Measurements from ENCODE around the gene FABP7.
"Not testable (repeated sequence)": the region's sequence is repeated elsewhere in the genome, so short reads cannot be mapped to it uniquely, and the experiment has no call there.

FABP7 gene

DNA sequence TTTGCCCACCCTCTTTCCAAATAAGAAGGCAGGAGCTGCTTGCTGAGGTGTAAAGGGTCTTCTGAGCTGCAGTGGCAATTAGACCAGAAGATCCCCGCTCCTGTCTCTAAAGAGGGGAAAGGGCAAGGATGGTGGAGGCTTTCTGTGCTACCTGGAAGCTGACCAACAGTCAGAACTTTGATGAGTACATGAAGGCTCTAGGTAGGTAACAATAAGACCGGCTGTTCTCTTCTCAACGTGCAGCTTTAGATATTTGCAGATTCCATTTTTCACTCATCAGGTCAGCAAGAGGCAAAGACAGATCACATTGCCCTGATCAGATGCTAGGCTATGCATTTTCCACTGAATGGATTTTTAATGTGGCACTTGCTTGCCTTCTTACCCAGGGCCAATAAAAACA is at the start of gene FABP7:
FABP7 (plus strand) TSS at position 50 of the 400 bp plus-strand sequence; CDS start at position 129, 79 bp downstream.
- DNase-seq (ENCODE audit: low read depth in 1 of 2, low spot score in 1 of 2) = no peak

DNA sequence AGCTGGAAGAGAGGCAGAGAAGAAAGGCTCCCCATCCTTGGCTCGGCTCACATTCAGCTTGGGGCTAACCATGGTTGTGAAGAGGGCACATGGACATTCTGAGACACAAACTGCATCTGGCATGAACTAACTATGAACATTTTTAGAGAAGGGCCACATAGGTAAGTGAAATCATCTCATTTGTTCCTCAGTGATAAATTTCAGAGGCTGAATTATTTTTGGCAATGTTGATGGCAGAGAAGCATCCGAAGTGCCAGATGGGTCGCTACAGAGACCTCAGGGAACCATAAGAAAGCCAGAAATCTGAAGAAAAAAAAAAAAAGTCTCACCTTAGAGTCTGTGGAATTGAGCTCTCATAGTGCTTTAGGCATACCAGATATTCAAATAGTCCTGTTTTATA is 49.2 kb upstream of the FABP7 start:
- no peak for DNase-seq (ENCODE audit: low read depth in 1 of 2, low spot score in 1 of 2)

DNA sequence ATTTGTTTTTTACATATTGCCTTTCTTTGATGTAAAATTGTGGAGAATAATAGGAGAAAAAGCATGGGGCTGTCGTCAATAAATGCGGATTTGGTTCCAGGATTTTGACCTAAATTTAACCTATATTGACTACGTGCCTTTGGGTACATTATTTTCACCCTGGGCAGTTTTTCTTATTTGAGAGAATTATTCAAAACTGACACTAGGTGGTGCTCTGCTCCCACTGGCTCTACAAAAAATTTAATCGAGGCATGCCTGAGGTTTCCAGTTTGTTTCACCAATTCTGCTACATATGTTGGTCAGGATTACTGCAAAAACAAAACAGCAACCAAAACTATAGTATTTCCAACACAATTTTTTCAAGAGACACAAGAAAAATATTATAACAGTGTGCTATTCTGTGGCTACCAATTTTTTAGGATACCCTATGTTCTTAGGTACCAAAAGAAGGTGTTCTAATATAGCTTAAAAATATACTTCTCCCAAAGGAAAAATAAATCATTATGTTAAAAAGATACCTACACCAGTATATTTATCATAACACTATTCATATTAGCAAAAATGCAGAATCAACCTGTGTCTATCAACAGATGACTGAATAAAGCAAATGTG is 48.6 kb upstream of the FABP7 start:
- DNase-seq (ENCODE audit: low read depth in 1 of 2, low spot score in 1 of 2) = no peak

DNA sequence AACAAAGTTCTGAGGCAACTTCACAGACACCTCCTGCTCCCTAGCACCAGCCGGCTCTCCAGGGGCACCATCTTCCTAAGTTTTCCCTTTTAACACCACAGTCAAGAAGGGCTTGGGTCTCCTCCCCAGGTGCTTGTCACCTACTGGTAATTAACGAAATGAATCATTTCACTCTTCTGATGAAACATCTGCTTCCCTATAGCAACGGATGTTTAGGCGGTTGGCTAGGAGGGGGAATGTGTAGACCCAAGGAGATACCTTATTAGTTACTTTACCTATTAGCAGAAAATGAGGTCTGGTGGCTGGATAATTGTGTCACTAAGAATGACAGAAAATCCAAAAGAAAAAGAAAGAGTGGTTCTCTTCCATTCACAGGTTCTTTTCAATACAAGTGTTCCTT is 46.3 kb upstream of the FABP7 start:
- no peak for DNase-seq (ENCODE audit: low read depth in 1 of 2, low spot score in 1 of 2)

DNA sequence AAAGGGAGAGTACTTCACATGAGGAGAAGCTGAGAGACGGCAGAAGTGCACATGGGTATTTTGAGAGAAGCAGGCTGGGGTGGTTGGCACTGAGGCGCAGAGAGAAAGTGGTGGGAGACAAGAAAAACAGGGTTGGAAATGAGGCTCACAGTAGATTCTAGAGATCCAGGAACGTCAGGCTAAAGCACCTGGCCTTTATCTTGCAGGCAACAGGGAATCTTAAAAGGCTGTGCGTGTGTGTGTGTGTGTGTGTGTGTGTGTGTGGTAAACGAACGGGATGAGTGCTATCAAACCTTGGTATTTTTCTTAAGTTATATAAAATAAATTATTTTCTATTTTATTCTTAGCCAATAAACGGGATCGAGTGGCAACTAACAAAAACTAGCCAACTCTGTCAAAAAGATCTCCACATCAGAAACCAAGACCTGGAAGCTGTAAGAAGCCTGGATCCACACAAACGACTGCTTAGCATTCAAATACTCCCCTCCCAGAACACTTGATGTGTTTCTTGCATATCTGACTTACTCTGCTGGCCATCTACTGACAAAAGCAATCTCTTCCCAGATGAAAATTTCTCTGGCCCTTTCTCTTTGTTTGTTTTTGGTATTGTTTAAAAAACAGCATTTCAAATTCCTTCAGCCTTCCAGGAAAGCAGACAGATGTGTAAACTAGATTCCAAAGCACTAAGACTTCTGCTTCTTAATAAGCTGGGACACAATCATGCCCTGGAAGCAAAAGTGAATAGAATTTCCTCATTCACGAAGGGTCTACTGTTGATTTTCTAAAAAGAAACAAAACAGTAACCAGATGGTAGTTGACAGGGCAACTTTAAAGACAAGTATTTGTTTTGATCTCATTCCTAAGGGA is 44.8 kb upstream of the FABP7 start:
- no peak for DNase-seq (ENCODE audit: low read depth in 1 of 2, low spot score in 1 of 2)

DNA sequence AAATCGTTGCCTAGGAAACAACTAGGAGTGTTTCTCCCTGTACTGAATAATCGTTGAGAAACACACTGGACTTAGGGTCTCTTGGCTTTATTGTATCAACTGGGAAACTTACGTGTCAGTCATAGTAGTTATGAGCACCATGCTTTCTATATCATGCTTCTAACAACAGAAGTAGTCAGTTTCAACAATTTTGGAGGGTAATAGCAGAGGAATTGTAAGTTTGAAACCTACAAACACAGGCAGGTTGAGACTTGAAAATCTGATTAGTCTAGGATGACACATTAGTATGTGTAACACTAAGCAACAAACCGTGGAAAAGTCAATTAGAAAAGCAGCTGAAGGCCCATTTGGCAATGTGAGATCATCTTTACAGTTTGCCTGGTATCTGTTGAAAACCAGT is 43.9 kb upstream of the FABP7 start:
- DNase-seq (ENCODE audit: low read depth in 1 of 2, low spot score in 1 of 2) = no peak

DNA sequence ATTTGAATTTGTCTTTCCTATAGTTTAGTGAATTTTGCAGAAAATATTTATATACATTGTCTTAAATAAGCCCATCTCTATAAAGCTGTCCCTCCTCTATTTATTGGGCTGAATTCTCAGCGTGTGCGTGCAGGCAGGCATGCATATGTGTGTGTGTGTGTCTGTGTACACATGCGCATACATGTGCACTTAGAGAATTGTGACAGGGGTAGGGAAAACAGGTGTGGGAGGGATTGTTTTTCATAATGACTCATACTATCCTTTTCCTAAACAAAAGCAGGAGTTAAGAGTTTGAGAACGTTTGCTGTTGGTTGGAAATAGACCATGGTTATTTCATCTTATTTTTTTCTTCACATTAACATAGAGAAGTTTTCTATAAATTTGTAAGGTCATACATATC is 43.4 kb upstream of the FABP7 start:
- DNase-seq (ENCODE audit: low read depth in 1 of 2, low spot score in 1 of 2) = no peak

DNA sequence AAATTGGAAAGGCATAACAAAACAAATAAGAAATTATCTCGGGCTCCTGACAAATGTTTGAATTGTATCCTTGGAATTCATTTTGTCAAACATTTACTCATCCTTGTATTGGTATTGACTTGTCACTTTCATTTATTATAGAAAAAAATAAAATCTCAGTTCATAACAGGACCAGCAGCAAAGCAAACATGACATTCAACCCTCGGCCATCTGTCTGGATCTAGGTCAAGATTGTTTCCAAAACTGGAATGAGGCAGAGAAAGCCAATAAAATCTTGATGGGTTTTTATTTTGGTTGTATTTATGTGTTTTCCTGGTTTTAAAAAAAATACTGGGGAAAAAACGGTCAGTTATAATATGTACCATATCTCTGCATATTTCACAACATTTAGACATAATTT is 42.9 kb upstream of the FABP7 start:
- no peak for DNase-seq (ENCODE audit: low read depth in 1 of 2, low spot score in 1 of 2)

DNA sequence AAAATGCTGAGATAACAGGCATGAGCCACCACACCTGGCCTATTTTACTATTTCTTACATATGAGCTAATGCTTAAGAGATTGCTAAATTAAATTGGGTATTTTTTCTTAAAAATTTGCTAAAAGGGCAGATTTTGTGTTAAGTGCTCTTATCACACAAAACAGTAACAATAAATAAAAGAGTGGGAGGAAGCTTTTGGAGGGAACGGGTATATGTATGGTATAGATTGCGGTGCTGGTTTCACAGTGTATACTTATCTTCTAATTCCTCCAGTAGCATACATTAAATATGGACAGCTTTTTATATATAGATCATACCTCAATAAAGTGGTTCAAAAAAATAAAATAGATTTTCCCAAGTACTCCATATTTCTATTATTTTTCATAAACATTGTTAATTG is 39.4 kb upstream of the FABP7 start:
- DNase-seq (ENCODE audit: low read depth in 1 of 2, low spot score in 1 of 2) = no peak

DNA sequence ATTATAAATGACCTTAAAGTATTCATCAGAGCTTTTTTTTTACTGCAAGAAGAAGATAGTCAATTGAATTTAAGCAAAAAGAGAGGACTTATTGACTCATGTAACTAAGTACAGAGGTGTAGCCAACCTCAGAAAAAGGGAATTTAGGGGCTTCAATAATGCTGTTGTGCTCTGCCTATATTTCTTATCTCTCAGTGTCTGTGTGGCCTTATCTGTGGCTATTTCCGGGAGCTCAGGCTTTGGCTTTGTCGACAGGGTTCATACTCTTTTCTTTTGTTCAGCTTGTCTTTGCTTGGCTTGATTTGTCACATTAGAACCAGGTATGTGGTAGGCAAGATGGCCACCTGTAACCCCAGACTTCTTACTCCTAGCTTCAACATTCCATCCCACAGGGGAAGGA is 38.6 kb upstream of the FABP7 start:
- DNase-seq (ENCODE audit: low read depth in 1 of 2, low spot score in 1 of 2) = no peak

DNA sequence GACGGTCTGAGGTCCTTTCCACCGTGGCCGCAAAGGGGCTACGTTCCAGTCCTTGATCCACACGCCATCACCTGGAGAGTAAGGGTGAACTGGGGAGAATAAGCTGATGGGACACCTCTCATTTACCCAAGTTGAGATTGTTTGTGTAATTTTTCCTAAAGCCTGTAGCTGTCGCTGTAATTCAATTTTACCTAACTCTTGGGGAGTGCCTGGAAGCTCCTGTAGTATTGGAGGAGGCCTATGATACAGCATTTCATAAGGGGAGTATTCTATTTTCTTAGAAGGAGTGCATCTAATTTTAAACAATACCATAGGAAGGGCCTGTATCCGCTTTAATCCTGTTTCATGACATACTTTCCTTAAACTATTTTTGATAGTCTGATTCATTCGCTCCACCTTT is 35.3 kb upstream of the FABP7 start:
- DNase-seq (ENCODE audit: low read depth in 1 of 2, low spot score in 1 of 2) = not testable (repeated sequence)

DNA sequence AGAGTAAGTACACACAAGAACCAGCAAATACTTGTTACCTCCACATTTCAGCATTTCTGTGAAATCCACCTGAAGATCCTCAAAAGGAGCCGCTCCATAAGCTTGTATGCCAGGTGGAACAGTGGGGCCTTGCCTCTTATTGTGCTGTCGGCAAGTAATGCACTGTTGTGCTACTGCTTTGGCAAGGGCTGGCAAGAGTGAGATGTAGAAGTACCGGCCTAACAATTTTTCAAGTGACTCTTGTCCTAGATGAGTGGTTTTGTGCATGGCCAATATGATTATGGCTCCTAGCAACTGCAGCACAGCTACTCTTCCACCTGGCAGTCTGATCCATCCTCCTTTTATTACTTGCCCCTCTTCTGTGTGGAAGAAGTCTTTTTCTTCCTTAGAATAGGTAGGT is 34.7 kb upstream of the FABP7 start:
- not testable (repeated sequence) for DNase-seq (ENCODE audit: low read depth in 1 of 2, low spot score in 1 of 2)

DNA sequence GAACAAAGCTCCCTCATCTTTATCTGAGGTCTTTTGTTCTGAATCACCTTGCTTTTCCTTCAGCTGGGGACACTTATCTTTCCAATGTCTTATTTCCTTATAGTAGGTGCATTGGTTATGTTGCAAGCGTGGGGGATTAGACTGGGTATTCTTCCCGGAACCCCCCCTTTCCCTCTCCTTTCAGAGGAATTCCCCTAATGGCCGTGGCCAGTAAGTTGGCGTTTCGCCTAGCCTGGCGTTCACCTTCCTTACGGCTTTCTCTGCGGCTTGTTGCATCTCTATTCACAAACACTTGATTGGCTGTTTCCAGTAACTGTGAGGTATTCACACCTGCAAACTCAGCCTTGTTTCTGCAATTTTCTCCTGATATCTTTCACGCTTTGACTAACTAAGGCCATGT is 32.8 kb upstream of the FABP7 start:
- no peak for DNase-seq (ENCODE audit: low read depth in 1 of 2, low spot score in 1 of 2)

DNA sequence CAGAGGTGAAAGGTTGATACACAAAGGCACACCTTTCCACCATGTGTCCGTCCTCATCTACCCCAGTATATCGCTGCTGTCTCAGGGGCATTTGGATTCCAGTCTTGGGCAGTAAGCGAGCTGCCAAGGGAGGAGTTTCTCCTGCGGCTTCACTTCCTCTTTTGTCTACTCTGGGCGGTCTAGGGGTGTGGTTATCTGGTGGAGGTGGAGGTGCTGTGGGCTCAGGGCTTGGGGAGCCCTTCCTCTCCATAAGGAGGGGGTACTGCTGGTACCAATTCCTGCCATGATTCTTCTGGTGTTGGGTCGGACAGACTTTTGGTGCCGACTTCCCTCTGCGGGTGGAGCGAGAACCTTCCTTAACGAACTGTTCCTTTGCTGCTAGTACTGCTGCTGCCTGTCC is 31.9 kb upstream of the FABP7 start:
- DNase-seq (ENCODE audit: low read depth in 1 of 2, low spot score in 1 of 2) = no peak

DNA sequence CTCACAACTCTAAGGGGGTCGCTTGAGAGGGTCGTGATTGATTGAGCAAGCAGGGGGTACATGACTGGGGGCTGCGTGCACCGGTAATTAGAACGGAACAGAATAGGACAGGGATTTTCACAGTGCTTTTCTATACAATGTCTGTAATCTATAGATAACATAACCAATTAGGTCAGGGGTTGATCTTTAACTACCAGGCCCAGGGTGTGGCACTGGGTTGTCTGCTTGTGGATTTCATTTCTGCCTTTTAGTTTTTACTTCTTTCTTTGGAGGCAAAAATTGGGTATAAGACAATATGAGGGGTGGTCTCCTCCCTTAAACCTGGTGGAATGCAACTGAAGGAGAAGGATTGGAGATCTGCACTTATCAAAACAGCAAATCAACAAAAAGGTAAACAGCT is 30.6 kb upstream of the FABP7 start:
- not testable (repeated sequence) for DNase-seq (ENCODE audit: low read depth in 1 of 2, low spot score in 1 of 2)

DNA sequence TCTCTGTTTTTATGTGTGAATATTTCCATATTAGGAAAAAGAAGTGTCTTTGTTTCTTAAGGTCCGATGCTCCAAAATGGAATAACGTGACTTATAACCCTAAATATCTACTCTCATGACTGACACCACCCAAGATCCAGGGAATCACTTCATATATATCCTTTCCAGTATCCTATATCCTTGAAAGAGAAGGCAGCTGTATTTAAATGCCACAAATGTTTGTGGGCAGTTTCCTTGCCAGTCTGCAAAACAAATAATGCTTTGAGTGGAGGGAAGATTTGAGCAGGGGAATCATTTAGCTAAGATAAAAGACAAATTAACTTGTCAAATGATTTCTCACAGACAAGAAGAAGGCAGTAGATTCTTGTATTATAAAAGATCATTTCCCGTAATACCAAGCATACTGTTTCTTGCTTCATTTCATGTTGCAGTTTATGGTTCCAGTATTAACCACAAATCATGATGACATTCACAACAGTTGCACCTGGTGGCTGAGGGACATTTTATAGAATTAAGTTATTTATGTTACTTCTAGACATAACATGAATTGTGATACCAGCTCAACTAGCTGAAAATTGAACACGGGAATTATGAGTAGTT is 30.0 kb upstream of the FABP7 start:
- DNase-seq (ENCODE audit: low read depth in 1 of 2, low spot score in 1 of 2) = no peak

DNA sequence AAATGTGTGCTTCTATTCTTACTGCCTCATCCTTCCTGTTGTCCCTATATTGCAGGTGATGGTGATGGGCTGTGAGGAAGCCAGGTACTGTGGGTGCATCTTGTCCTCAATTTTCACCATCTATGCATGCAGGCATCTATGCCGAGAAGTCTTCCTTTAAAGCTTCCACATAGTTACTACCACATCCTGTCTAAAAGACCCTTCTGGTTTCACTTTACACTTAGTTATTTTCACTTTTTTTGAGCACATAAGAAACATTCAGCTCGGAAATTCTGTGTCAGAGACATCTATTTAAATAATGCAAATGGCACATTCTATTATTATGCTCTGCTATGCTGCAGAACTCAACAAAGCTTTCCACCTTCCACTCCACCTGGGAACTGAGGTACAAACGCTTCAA is 28.2 kb upstream of the FABP7 start:
- DNase-seq (ENCODE audit: low read depth in 1 of 2, low spot score in 1 of 2) = no peak

DNA sequence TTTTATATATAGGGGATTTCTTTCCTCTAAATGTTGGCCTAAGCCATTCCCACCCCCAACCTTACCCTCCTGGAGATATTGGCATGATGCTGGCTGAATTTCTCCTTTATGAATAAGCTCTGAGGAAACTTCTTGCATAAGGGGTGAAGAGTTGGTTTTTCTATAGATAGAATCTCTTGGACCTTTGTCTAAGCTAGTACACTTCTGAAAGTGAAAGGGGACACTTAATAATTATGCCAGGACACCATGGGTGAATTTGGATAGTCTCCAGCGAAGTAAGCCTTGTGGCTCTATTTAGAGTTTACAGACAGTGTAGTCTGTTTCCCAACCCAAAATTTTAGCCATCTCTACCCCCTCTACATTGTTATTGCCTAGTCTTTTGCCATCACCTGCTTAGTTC is 27.1 kb upstream of the FABP7 start:
- DNase-seq (ENCODE audit: low read depth in 1 of 2, low spot score in 1 of 2) = no peak

DNA sequence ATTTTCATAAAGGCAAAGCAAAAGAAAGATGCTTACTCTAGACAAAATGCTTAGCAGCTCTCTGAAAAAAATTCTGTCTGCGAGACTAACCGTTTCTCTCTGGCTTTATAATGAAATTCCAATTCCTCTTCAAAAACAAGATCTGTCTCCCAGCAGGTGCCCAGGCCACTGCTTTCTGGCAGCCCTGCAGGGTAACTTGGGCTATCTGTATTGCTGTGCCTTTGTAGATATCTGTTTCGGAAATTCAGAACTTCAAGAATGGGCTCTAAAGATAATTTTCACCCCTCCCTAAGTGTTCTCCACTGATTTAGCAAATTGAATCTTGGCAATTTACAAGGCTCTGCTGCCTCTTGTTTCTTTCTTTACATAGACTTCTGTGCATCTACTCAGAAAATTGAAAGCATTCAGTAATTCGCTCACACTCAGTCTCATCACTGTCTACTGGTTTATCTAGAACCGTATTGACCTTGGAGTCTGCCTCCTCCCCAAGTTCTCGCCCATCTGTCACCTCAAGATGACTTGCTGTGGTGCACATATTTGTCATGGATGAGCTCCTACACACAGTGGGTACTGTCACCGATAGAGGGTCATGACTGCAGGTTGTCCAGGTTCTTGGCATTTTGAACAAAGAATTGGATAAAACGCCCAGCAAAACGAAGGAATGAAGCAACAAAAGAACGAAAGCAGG is 26.4 kb upstream of the FABP7 start:
- no peak for DNase-seq (ENCODE audit: low read depth in 1 of 2, low spot score in 1 of 2)

DNA sequence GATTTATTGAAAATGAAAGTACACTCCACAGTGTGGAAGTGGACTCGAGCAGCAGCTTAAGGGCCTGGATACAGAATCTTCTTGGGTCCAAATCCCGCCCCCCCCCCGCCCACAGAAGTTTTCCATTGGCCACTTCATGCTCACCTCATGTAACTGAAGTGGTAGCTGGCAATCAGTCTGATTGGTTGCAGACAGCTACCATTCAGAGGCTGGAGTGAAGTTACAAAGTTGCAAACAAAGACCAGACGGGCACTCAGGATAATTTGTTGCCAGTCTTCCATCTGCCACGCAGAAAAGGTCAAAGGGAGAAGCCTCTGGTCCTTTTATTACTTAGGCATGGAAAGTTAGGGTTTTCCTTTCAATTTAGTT is 25.8 kb upstream of the FABP7 start:
- no peak for DNase-seq (ENCODE audit: low read depth in 1 of 2, low spot score in 1 of 2)

DNA sequence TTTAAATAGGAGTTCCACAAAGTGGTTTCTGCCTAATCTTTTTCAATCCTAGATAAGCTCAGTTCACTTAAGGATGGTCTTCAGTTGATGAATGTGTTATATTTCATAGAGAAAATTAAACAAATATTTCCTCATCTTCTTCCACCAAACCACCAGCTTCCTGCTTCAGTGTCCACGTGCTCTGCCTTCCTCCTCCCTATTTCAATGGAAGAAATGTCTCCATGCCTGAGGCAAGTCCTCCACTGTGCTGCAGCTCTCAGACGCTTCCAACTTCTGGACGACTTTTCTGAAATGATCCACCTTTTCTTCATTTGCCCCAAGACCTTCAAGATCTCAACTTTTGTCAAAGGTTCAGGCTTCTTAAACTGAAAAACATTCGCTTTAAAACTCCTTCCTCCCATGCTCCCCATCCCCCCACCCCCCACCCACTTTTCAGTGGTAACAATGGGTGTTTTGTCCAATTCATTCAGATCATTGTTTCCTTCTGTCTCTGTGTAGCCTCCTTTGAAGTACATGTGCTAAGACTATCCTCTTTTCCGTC is 25.3 kb upstream of the FABP7 start:
- DNase-seq (ENCODE audit: low read depth in 1 of 2, low spot score in 1 of 2) = no peak

DNA sequence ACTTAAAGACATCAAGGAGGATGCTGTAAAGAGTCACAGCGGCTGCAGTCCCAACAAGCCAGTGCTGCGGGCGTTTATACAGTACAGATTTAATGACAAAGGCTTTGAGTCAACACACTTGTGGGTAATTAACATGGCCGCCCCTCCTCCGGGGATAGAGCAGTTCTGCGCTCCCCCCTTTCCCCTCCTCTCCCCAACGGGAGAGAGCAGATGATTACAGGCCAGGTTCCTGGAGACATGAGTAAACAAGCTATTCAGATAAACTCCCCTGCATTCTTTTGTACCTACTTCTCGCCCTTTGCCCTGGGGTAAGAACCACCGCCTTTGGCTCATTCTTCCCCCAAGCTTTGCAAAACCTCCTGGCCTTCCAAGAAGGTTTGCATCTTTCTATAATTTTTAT is 23.6 kb upstream of the FABP7 start:
- DNase-seq (ENCODE audit: low read depth in 1 of 2, low spot score in 1 of 2) = no peak
